SK-N-SH (cell line): ENCODE measurements around the gene PTCSC3. TPM values are rescaled to one million over a fixed set of nuclear protein-coding genes. Genes with fewer than 3 reads are reported as not detected.

Experiments
- CTCF ChIA-PET: fragments of 300-600, 350-600 bp; formaldehyde crosslinking; extraction: SDS; loops from one replicate; lab custom pipeline; 2021; lab: Yijun Ruan, JAX
- POLR2A ChIA-PET: fragments of 350-600 bp; sonication (Branson Sonifier 250); formaldehyde crosslinking; extraction: SDS; loops from one replicate; lab custom pipeline; 2020; ENCODE audit warnings: antibody characterized with exemption, inconsistent platforms; lab: Yijun Ruan, JAX
- DNase-seq: peaks from one replicate; pipeline ENCODE4 v3.0.0; 2012
- H2AFZ ChIP-seq: fragments of 200-600 bp; sonication (generic); 2 replicates; pipeline ENCODE4 v1.8.1; 2016; ENCODE audit warnings: antibody characterized with exemption, mild to moderate bottlenecking, low read depth
- H3F3A ChIP-seq: fragments of 200-600 bp; sonication (generic); replicated peaks from 2 replicates; pipeline ENCODE3; 2016; ENCODE audit warnings: antibody characterized with exemption, mild to moderate bottlenecking; ENCODE audit not compliant: insufficient read depth
- H3K27ac ChIP-seq, 2 experiments: fragments of 200-500 bp in 1 of 2; fragments of 200-600 bp in 1 of 2; sonication (Bioruptor generic) in 1 of 2; sonication (generic), shearing (Covaris generic) in 1 of 2; 2 replicates each; pipeline versions ENCODE4 v1.5.1 to v1.6.1; 2014 to 2016; ENCODE audit warnings: low read depth in 2 of 2, inconsistent platforms in 1 of 2, low read length in 1 of 2, mild to moderate bottlenecking in 1 of 2, mixed read lengths in 1 of 2
- H3K27me3 ChIP-seq: fragments of 200-600 bp; sonication (generic), shearing (Covaris generic); 2 replicates; pipeline ENCODE4 v1.6.1; 2016; ENCODE audit warnings: mixed run types; ENCODE audit not compliant: insufficient read depth
- H3K36me3 ChIP-seq, 2 experiments: fragments of 200-500 bp in 1 of 2; fragments of 200-600 bp in 1 of 2; sonication (Bioruptor generic) in 1 of 2; sonication (generic) in 1 of 2; replicated peaks in 1 of 2; 2 replicates each; pipeline versions ENCODE3 to v1.5.1; 2014 to 2016; ENCODE audit warnings: low read length in 1 of 2, mild to moderate bottlenecking in 1 of 2; ENCODE audit not compliant: insufficient read depth in 2 of 2, control insufficient read depth in 1 of 2
- H3K4me1 ChIP-seq, 2 experiments: fragments of 200-500 bp in 1 of 2; fragments of 200-600 bp in 1 of 2; sonication (Bioruptor generic) in 1 of 2; sonication (generic), shearing (Covaris generic) in 1 of 2; 2 replicates each; pipeline versions ENCODE4 v1.5.1 to v1.6.1; 2014 to 2016; ENCODE audit warnings: low read depth in 1 of 2, low read length in 1 of 2, mixed run types in 1 of 2; ENCODE audit not compliant: insufficient read depth in 2 of 2, control insufficient read depth in 1 of 2
- H3K4me2 ChIP-seq: fragments of 200-600 bp; sonication (generic), shearing (Covaris generic); 2 replicates; pipeline ENCODE4 v1.6.1; 2017; ENCODE audit warnings: mixed run types
- H3K4me3 ChIP-seq, 2 experiments: fragments of 200-500 bp in 1 of 2; fragments of 200-600 bp in 1 of 2; sonication (Bioruptor generic) in 1 of 2; sonication (generic), shearing (Covaris generic) in 1 of 2; 2 replicates each; pipeline versions ENCODE4 v1.5.1 to v1.8.1; 2014 to 2016; ENCODE audit warnings: low read depth in 2 of 2, inconsistent platforms in 1 of 2, low read length in 1 of 2, mild to moderate bottlenecking in 1 of 2, mixed read lengths in 1 of 2, moderate library complexity in 1 of 2
- H3K79me2 ChIP-seq: fragments of 200-600 bp; sonication (generic); 2 replicates; pipeline ENCODE4 v1.8.1; 2017; ENCODE audit warnings: mild to moderate bottlenecking; ENCODE audit not compliant: insufficient read depth
- H3K9ac ChIP-seq: fragments of 200-600 bp; sonication (generic); 2 replicates; pipeline ENCODE4 v1.6.1; 2017; ENCODE audit warnings: mixed run types
- H3K9me2 ChIP-seq: fragments of 200-600 bp; sonication (generic); 2 replicates; pipeline ENCODE4 v1.6.1; 2017; ENCODE audit warnings: mixed run types
- H3K9me3 ChIP-seq: fragments of 200-600 bp; sonication (generic); 2 replicates; pipeline ENCODE4 v1.6.1; 2017; ENCODE audit warnings: mixed run types, mild to moderate bottlenecking, moderate library complexity
- H4K20me1 ChIP-seq: fragments of 200-600 bp; sonication (generic); 2 replicates; pipeline ENCODE4 v1.6.1; 2017; ENCODE audit warnings: mild to moderate bottlenecking, mixed run types; ENCODE audit not compliant: insufficient read depth
- CHD2 ChIP-seq: fragments of 150-350 bp; IDR thresholded peaks from 2 replicates; pipeline ENCODE4 v1.6.1; 2018; ENCODE audit warnings: low read length; ENCODE audit not compliant: partially characterized antibody
- ELF1 ChIP-seq: IDR thresholded peaks from 2 replicates; pipeline ENCODE4 v1.4.0; 2012
- EZH2phosphoT487 ChIP-seq: fragments of 200-600 bp; sonication (generic); IDR thresholded peaks from 2 replicates; pipeline ENCODE4 v1.6.1; 2017; ENCODE audit warnings: low read depth, mixed run types, mild to moderate bottlenecking, antibody characterized with exemption, moderate library complexity, borderline replicate concordance
- FOSL2 ChIP-seq: IDR thresholded peaks from 2 replicates; pipeline ENCODE4 v1.4.0; 2012; ENCODE audit warnings: low read depth, mild to moderate bottlenecking, moderate library complexity, borderline replicate concordance
- FOXJ3 ChIP-seq: sonication (generic); formaldehyde crosslinking; IDR thresholded peaks from 2 replicates; pipeline ENCODE4 v1.5.1; 2020; ENCODE audit warnings: mild to moderate bottlenecking, missing genetic modification reagents
- IRF3 ChIP-seq: fragments of 150-350 bp; IDR thresholded peaks from 2 replicates; pipeline ENCODE4 v1.6.1; 2016; ENCODE audit warnings: mild to moderate bottlenecking, low read depth, low read length
- JUND ChIP-seq: IDR thresholded peaks from 2 replicates; pipeline ENCODE4 v1.4.0; 2012
- MEF2A ChIP-seq: IDR thresholded peaks from 2 replicates; pipeline ENCODE4 v1.4.0; 2012; ENCODE audit warnings: low read depth, borderline replicate concordance
- RAD21 ChIP-seq: IDR thresholded peaks from 2 replicates; pipeline ENCODE4 v1.6.1; 2012; ENCODE audit warnings: mild to moderate bottlenecking, low read length
- REST ChIP-seq: IDR thresholded peaks from 2 replicates; pipeline ENCODE4 v1.6.1; 2012; ENCODE audit warnings: mild to moderate bottlenecking, low read depth, low read length, moderate library complexity
- RFX5 ChIP-seq: IDR thresholded peaks from 2 replicates; pipeline ENCODE4 v1.6.1; 2012; ENCODE audit warnings: mild to moderate bottlenecking, improper control_type of control experiment, low read length
- SIN3A ChIP-seq: IDR thresholded peaks from 2 replicates; pipeline ENCODE4 v1.6.1; 2012; ENCODE audit warnings: low read depth, mild to moderate bottlenecking, low read length, moderate library complexity, borderline replicate concordance
- SMC3 ChIP-seq: IDR thresholded peaks from 2 replicates; pipeline ENCODE4 v1.6.1; 2012; ENCODE audit warnings: low read depth, low read length, improper control_type of control experiment
- TAF1 ChIP-seq: IDR thresholded peaks from 2 replicates; pipeline ENCODE4 v1.6.1; 2012; ENCODE audit warnings: low read depth, mild to moderate bottlenecking, low read length, moderate library complexity, borderline replicate concordance
- TCF12 ChIP-seq: IDR thresholded peaks from 2 replicates; pipeline ENCODE4 v1.4.0; 2012
- USF1 ChIP-seq: IDR thresholded peaks from 2 replicates; pipeline ENCODE4 v1.4.0; 2012; ENCODE audit warnings: low read depth, borderline replicate concordance
- YY1 ChIP-seq: IDR thresholded peaks from 2 replicates; pipeline ENCODE4 v1.4.0; 2012; ENCODE audit warnings: low read depth, mild to moderate bottlenecking
- WGBS: methylation state at CpG from one replicate; pipeline ENCODE4 v1.1.6; 2017; ENCODE audit warnings: low lambda C conversion rate; 5-methylcytosine and 5-hydroxymethylcytosine counted together
- polyA plus RNA-seq, 3 experiments: library from polyadenylated mRNA; depleted of rRNA; stranded (reverse); fragments of >200 nt; gene quantifications; 2 replicates each; pipeline ENCODE4 v1.2.3, GENCODE V29; 2012
- TF ChIP-seq, protein P1 (sequence below): fragments of 200-600 bp; sonication (generic); IDR thresholded peaks from 2 replicates; pipeline ENCODE4 v1.6.1; 2017; ENCODE audit warnings: antibody characterized with exemption, mild to moderate bottlenecking, moderate library complexity

Gene PTCSC3
- polyA plus RNA-seq, 1 of the 3 experiments (the other 2 are of a cell fraction): not detected

DNA sequence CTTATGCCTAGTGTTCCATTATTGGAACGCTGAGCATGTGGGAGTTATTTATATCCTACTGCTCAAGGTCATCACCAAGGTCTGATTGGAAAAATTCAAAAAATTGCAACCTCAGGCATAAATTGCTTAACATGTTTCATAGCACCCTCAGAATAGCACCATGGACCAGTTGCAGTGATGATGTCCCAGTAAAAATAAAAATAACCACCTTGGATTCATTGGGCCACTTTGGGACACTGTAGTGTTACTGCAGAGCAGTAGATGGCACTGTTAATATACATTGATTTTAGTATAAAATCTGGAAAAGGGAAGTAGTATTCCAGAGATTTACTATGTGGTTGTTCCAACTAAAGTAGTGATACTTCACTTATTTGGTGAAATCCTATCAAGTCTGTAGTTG is 31.0 kb upstream of the PTCSC3 start:
- Histone ChIP-seq H3K27ac (no peak overlapping the region), H3K9ac (no peak overlapping the region), H3K36me3 (no peaks in the 10 kb centered on the region), H4K20me1 (no peaks in the 10 kb centered on the region), H3K9me3 (no peaks in the 10 kb centered on the region), H3K79me2 (no peaks in the 10 kb centered on the region), H3K4me2 (no peak overlapping the region), H3K4me3 (no peak overlapping the region; a peak in 1 of 4 replicates), H3K9me2 (no peaks in the 10 kb centered on the region), H3K27me3 (no peaks in the 10 kb centered on the region), H3F3A (no peaks in the 10 kb centered on the region), H2AFZ (no peak overlapping the region), H3K4me1 (no peaks in the 10 kb centered on the region)
- TF ChIP-seq, protein P1, sequence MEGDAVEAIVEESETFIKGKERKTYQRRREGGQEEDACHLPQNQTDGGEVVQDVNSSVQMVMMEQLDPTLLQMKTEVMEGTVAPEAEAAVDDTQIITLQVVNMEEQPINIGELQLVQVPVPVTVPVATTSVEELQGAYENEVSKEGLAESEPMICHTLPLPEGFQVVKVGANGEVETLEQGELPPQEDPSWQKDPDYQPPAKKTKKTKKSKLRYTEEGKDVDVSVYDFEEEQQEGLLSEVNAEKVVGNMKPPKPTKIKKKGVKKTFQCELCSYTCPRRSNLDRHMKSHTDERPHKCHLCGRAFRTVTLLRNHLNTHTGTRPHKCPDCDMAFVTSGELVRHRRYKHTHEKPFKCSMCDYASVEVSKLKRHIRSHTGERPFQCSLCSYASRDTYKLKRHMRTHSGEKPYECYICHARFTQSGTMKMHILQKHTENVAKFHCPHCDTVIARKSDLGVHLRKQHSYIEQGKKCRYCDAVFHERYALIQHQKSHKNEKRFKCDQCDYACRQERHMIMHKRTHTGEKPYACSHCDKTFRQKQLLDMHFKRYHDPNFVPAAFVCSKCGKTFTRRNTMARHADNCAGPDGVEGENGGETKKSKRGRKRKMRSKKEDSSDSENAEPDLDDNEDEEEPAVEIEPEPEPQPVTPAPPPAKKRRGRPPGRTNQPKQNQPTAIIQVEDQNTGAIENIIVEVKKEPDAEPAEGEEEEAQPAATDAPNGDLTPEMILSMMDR: peak; percentile 53
- TF ChIP-seq SIN3A (no peak), RAD21 (peak; percentile 58)
- DNase-seq: peak; percentile 14
- 33% methylated on average over 1 of the region's 1 CpG for WGBS
- POLR2A ChIA-PET: no interaction called here
- CTCF ChIA-PET: interaction anchor here (1.3 to 1.6 kb wide), 2 partner anchors 159 to 166 kb away, joined by 3 to 5 read pairs; no protein-coding TSS in a partner anchor

DNA sequence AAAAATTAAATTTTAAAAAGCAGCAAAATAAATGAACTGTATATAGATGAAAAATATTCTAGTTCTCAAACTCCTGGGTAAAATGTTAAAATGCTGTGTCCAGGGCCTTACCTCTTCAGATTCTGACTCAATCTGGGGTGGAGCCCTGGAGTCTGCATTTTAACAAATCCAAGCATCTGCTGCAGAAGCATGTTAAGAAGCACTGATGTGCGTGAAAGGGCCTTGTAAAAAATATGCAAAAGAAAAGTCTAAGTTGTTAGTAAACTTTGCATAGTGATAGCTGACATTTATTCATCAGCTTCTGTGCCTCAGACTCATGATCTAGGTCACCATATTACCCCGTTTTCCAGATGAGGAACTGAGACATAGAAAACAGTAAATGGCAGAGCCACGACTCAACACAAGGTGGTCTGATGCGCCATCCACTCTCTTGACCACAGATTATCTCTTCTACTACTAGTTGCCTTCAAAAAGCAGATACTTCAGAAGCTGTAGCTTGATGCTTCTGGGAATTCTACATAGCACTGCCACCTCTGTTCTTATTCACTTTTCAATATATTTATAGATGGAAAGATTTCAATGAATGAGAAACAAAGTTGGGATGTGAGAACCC is 28.0 kb upstream of the PTCSC3 start:
- H3K4me3 ChIP-seq: no peak overlapping the region
- H3K4me1 ChIP-seq: no peaks in the 10 kb centered on the region
- ChIA-PET POLR2A (no interaction called here), CTCF (interaction anchor here (0.6 kb wide), 1 partner anchor 122 kb away, joined by 3 read pairs; no protein-coding TSS in a partner anchor)
- no peak for DNase-seq
- H3K27ac ChIP-seq: no peak overlapping the region
- H3K79me2 ChIP-seq: no peaks in the 10 kb centered on the region
- H3K27me3 ChIP-seq: no peaks in the 10 kb centered on the region
- 36% methylated on average over 4 of the region's 4 CpGs for WGBS
- no peak overlapping the region for H2AFZ ChIP-seq
- H3K4me2 ChIP-seq: no peak overlapping the region
- no peaks in the 10 kb centered on the region for H4K20me1 ChIP-seq
- no peaks in the 10 kb centered on the region for H3K9me2 ChIP-seq
- no peaks in the 10 kb centered on the region for H3K9me3 ChIP-seq
- H3K36me3 ChIP-seq: no peaks in the 10 kb centered on the region
- H3K9ac ChIP-seq: no peak overlapping the region
- H3F3A ChIP-seq: no peaks in the 10 kb centered on the region
- TF ChIP-seq SMC3: no peak
- TF ChIP-seq FOSL2: no peak
- no peak for TF ChIP-seq YY1
- TF ChIP-seq EZH2phosphoT487: no peak
- no peak for TF ChIP-seq REST
- TF ChIP-seq MEF2A: no peak
- no peak for TF ChIP-seq TAF1
- no peak for TF ChIP-seq USF1
- TF ChIP-seq CHD2: no peak
- TF ChIP-seq ELF1: no peak
- TF ChIP-seq RFX5: no peak
- TF ChIP-seq, protein P1: no peak
- no peak for TF ChIP-seq FOXJ3 (CRISPR knock-in tag)
- no peak for TF ChIP-seq IRF3
- TF ChIP-seq JUND: no peak
- no peak for TF ChIP-seq TCF12
